B cell (primary cell): ENCODE data around the gene ABL1. TPM values are rescaled to one million over a fixed set of nuclear protein-coding genes. Genes with fewer than 3 reads are reported as not detected.

ENCODE experiments used
- ATAC-seq: fragments of 200-7000 bp; cut with Tn5 transposase; one replicate; pipeline ENCODE4 v1.10.0; 2021; ENCODE audit warnings: low read depth, mild to moderate bottlenecking, moderate number of reproducible peaks, moderate library complexity
- CTCF ChIA-PET: fragments of 350-600 bp; sonication (Branson Sonifier 250); formaldehyde crosslinking; loops from one replicate; lab custom pipeline; 2021; ENCODE audit warnings: antibody characterized with exemption, inconsistent platforms; lab: Charles Lee
- POLR2A ChIA-PET: fragments of 350-600 bp; sonication (Branson Sonifier 250); formaldehyde crosslinking; loops from one replicate; lab custom pipeline; 2021; ENCODE audit warnings: antibody characterized with exemption; lab: Charles Lee
- DNase-seq: peaks from one replicate; pipeline ENCODE4 v3.0.0; 2013
- H2AFZ ChIP-seq: 2 replicates; pipeline ENCODE4 v1.6.1; 2012; ENCODE audit warnings: mild to moderate bottlenecking, low read depth, low read length; ENCODE audit not compliant: insufficient read depth, poor library complexity, severe bottlenecking
- H3K27ac ChIP-seq, 2 donors: 1 replicate in 1 of 2; 2 replicates in 1 of 2; pipeline ENCODE4 v1.5.1; 2012 to 2013; ENCODE audit warnings: low read length in 2 of 2, mild to moderate bottlenecking in 2 of 2, moderate library complexity in 1 of 2
- H3K27me3 ChIP-seq, 4 experiments: fragments of 200-600 bp in 1 of 4; sonication (generic) in 1 of 4; replicated peaks in 1 of 4; 1 replicate in 2 of 4; 2 replicates in 2 of 4; pipeline versions ENCODE4 v1.6.1 to v1.7.0; 2013 to 2016; ENCODE audit warnings: low read length in 3 of 4, mild to moderate bottlenecking in 2 of 4, mixed read lengths in 1 of 4, moderate library complexity in 1 of 4; ENCODE audit not compliant: insufficient read depth in 4 of 4, control insufficient read depth in 3 of 4; ENCODE audit errors: control extremely low read depth in 1 of 4
- H3K36me3 ChIP-seq, 2 experiments: replicated peaks in 1 of 2; 1 replicate in 1 of 2; 2 replicates in 1 of 2; pipeline versions ENCODE4 v1.6.1 to v1.7.1; 2013; ENCODE audit warnings: low read length in 1 of 2; ENCODE audit not compliant: insufficient read depth in 2 of 2, control insufficient read depth in 1 of 2; ENCODE audit errors: control extremely low read depth in 1 of 2, extremely low read depth in 1 of 2
- H3K4me1 ChIP-seq, 2 donors: fragments of 200-600 bp in 1 of 2; sonication (generic) in 1 of 2; 1 replicate in 1 of 2; 2 replicates in 1 of 2; pipeline versions ENCODE4 v1.5.1 to v1.6.1; 2013 to 2017; ENCODE audit warnings: low read length in 2 of 2; ENCODE audit not compliant: control insufficient read depth in 2 of 2, insufficient read depth in 2 of 2
- H3K4me2 ChIP-seq: replicated peaks from 2 replicates; pipeline ENCODE3; 2012; ENCODE audit warnings: mild to moderate bottlenecking, low read depth, low read length; ENCODE audit not compliant: poor library complexity, severe bottlenecking
- H3K4me3 ChIP-seq, 5 experiments: fragments of 200-600 bp in 1 of 5; sonication (generic) in 1 of 5; 1 replicate in 3 of 5; 2 replicates in 2 of 5; pipeline versions ENCODE4 v1.5.1 to v1.7.0; 2011 to 2016; ENCODE audit warnings: low read length in 4 of 5, mild to moderate bottlenecking in 4 of 5, low read depth in 2 of 5, control low read depth in 1 of 5, moderate library complexity in 1 of 5; ENCODE audit not compliant: insufficient read depth in 1 of 5; ENCODE audit errors: control extremely low read depth in 1 of 5, extremely low read depth in 1 of 5
- H3K79me2 ChIP-seq: fragments of 200-600 bp; sonication (generic); one replicate; pipeline ENCODE4 v1.6.0; 2016; ENCODE audit warnings: low read length; ENCODE audit not compliant: control insufficient read depth, insufficient read depth
- H3K9ac ChIP-seq: fragments of 200-600 bp; sonication (generic); 2 replicates; pipeline ENCODE4 v1.6.1; 2017; ENCODE audit warnings: mild to moderate bottlenecking, low read length, moderate library complexity
- H3K9me3 ChIP-seq, 3 donors: one replicate each; pipeline versions ENCODE4 v1.6.1 to v1.7.1; 2013; ENCODE audit warnings: low read length in 2 of 3; ENCODE audit not compliant: control insufficient read depth in 2 of 3, insufficient read depth in 1 of 3; ENCODE audit errors: control extremely low read depth in 1 of 3
- H4K20me1 ChIP-seq: 2 replicates; pipeline ENCODE4 v1.6.0; 2012; ENCODE audit warnings: mild to moderate bottlenecking, low read length; ENCODE audit not compliant: insufficient read depth, control insufficient read depth, poor library complexity, severe bottlenecking
- H3K27ac Mint-ChIP-seq: one replicate; pipeline ENCODE4 v1.8.0; 2021; ENCODE audit warnings: mixed read lengths
- H3K27me3 Mint-ChIP-seq: one replicate; pipeline ENCODE4 v1.8.0; 2021; ENCODE audit warnings: mixed read lengths
- H3K4me1 Mint-ChIP-seq: one replicate; pipeline ENCODE4 v1.8.0; 2021; ENCODE audit warnings: mixed read lengths
- H3K4me3 Mint-ChIP-seq: one replicate; pipeline ENCODE4 v1.8.0; 2021; ENCODE audit warnings: mixed read lengths
- H3K9me3 Mint-ChIP-seq: one replicate; pipeline ENCODE4 v1.8.0; 2022; ENCODE audit warnings: mixed read lengths; ENCODE audit not compliant: insufficient read depth
- EZH2 ChIP-seq: IDR thresholded peaks from 2 replicates; pipeline ENCODE4 v1.6.1; 2012; ENCODE audit warnings: borderline replicate concordance, low read depth, mild to moderate bottlenecking, moderate library complexity, low read length; ENCODE audit not compliant: insufficient read depth, poor library complexity, severe bottlenecking
- WGBS: methylation state at CpG from one replicate; pipeline ENCODE4 v1.1.5; 2013; ENCODE audit warnings: missing lambda C conversion rate; ENCODE audit not compliant: insufficient coverage; 5-methylcytosine and 5-hydroxymethylcytosine counted together
- intact Hi-C: fragments of 100-400 bp; cut with micrococcal nuclease; formaldehyde crosslinking; loops from one replicate; pipeline ENCODE4 v1.10.0; 2022
- polyA plus RNA-seq: library from polyadenylated mRNA; depleted of rRNA; stranded (reverse); fragments of >200 nt; gene quantifications from 2 replicates; pipeline ENCODE4 v1.2.3, GENCODE V29; 2012
- total RNA-seq, 2 donors: library from RNA; stranded (reverse); fragments of 120-200 nt in 1 of 2; gene quantifications; 1 replicate in 1 of 2; 2 replicates in 1 of 2; pipeline versions ENCODE4 v1.2.3 to v1.2.4, GENCODE V29; 2013 to 2022
- TF ChIP-seq, protein P1 (sequence below): fragments of 200-600 bp; IDR thresholded peaks from one replicate; pipeline ENCODE4 v1.8.0; 2022; ENCODE audit warnings: antibody characterized with exemption, mild to moderate bottlenecking

Gene ABL1
- total and polyA plus RNA-seq, 2 donors (not counting 1 experiment from before 2014, with no cell fraction given) = 11.9 to 46.0 TPM

DNA sequence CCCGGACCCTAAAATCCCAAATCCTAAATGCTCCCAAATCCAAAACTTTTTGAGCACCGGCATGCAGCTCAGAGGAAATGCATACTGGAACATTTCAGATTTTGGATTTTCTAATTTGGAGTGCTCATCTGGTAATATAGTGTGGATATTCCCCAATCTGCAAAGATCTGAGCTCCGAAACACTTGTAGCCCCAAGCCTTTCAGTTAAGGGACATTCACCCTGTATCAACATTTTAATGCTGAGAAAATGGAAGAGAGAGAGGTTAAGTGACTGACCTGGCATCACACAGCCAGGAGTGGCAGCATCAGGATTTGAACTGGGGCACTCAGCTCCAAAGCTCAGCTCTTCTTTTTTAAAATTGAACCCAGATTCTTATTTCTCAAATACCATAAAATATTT lies 30.9 kb downstream of the ABL1 start:
- H3K4me3 ChIP-seq = no peak overlapping the region
- H3K27ac ChIP-seq = no peak overlapping the region
- no peaks in the 10 kb centered on the region for H3K79me2 ChIP-seq
- H3K9ac ChIP-seq = no peak overlapping the region
- peaks cover 9% of the 10 kb centered on the region for H3K4me1 Mint-ChIP-seq
- ATAC-seq (no peak), DNase-seq (no peak)
- H3K9me3 Mint-ChIP-seq = no peaks in the 10 kb centered on the region
- H3K27me3 Mint-ChIP-seq = no peaks in the 10 kb centered on the region
- intact Hi-C loops = loop anchor here (1.0 kb wide), 1 partner anchor 75 kb away; no protein-coding TSS in a partner anchor
- H3K4me3 Mint-ChIP-seq = no peak overlapping the region
- no peak overlapping the region for H3K27ac Mint-ChIP-seq
- no peak overlapping the region for H3K4me2 ChIP-seq
- peaks cover 3 to 6% of the 10 kb centered on the region in 2 donors for H3K4me1 ChIP-seq
- ChIA-PET POLR2A (no interaction called here), CTCF (interaction anchor here (0.7 to 8.3 kb wide), 19 partner anchors 13 to 403 kb away, joined by 3 to 142 read pairs (median 5); partner anchors contain the start of gene EXOSC2)
- no peaks in the 10 kb centered on the region for H3K27me3 ChIP-seq
- no CpG with 5 or more reads among the region's 3 CpGs for WGBS
- peaks cover 7% of the 10 kb centered on the region for H4K20me1 ChIP-seq
- H3K36me3 ChIP-seq = peaks cover 0 to 9% of the 10 kb centered on the region in 2 experiments
- H3K9me3 ChIP-seq = no peaks in the 10 kb centered on the region
- no peak overlapping the region for H2AFZ ChIP-seq
- TF ChIP-seq, protein P1, sequence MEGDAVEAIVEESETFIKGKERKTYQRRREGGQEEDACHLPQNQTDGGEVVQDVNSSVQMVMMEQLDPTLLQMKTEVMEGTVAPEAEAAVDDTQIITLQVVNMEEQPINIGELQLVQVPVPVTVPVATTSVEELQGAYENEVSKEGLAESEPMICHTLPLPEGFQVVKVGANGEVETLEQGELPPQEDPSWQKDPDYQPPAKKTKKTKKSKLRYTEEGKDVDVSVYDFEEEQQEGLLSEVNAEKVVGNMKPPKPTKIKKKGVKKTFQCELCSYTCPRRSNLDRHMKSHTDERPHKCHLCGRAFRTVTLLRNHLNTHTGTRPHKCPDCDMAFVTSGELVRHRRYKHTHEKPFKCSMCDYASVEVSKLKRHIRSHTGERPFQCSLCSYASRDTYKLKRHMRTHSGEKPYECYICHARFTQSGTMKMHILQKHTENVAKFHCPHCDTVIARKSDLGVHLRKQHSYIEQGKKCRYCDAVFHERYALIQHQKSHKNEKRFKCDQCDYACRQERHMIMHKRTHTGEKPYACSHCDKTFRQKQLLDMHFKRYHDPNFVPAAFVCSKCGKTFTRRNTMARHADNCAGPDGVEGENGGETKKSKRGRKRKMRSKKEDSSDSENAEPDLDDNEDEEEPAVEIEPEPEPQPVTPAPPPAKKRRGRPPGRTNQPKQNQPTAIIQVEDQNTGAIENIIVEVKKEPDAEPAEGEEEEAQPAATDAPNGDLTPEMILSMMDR = no peak
- no peak for TF ChIP-seq EZH2

DNA sequence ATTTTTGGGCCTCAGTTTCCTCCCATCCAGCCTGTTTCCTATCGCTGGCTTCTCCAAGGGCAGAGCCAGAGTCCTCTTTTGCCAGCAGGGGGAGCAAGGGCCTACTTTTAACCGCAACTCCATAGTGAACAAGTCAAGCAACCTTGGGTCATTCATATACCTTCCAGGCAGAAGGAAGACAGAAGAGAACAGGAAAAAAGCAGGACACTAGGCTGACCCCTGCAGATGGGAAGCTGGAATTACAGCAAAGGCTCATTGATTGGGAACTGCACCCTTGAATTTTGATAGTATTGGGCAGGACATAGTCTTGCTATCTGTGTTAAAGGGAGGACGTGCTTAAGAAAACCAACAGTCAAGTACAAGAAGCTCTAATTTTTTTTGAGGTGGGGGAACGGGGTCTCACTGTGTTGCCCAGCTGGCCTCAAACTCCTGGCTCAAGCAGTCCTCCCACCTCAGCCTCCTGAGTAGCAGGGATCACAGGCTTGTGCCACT lies 31.5 kb downstream of the ABL1 start:
- Mint-ChIP-seq H3K9me3 (no peaks in the 10 kb centered on the region), H3K4me1 (peaks cover 15% of the 10 kb centered on the region), H3K4me3 (no peak overlapping the region), H3K27me3 (no peaks in the 10 kb centered on the region), H3K27ac (no peak overlapping the region)
- Histone ChIP-seq H3K36me3 (peaks cover 0 to 9% of the 10 kb centered on the region in 2 experiments), H3K4me2 (no peak overlapping the region), H3K4me3 (no peak overlapping the region), H3K4me1 (peaks cover 7 to 12% of the 10 kb centered on the region in 2 donors), H4K20me1 (peaks cover 13% of the 10 kb centered on the region), H3K27ac (no peak overlapping the region), H3K27me3 (no peaks in the 10 kb centered on the region), H3K9ac (no peak overlapping the region), H3K79me2 (no peaks in the 10 kb centered on the region), H2AFZ (no peak overlapping the region), H3K9me3 (no peaks in the 10 kb centered on the region)
- intact Hi-C loops = loop anchor here (1.0 kb wide), 1 partner anchor 75 kb away; no protein-coding TSS in a partner anchor
- 55% methylated on average over 3 of the region's 4 CpGs for WGBS
- POLR2A ChIA-PET = no interaction called here
- CTCF ChIA-PET = interaction anchor here (0.8 to 8.3 kb wide), 20 partner anchors 8 to 404 kb away, joined by 3 to 142 read pairs (median 4); partner anchors contain the start of gene EXOSC2
- ATAC-seq (peak; percentile 47), DNase-seq (peak; percentile 67)
- no peak for TF ChIP-seq EZH2
- TF ChIP-seq, protein P1 = peak; percentile 79
